Measurements from ENCODE around the gene CLN6. TPM values are rescaled to one million over a fixed set of nuclear protein-coding genes. Genes with fewer than 3 reads are reported as not detected.
A peak's percentile ranks its signal among the peaks of the same experiment; 100 is the strongest.

The CLN6 gene
- total RNA-seq, 1 donor, result 15.2 TPM

GRCh38 chr15:68210409-68210756 is 19.1 kb downstream of the CLN6 start:
- Histone ChIP-seq H3K9me3 (ENCODE audit: low read depth, low read length) (no peaks in the 10 kb centered on the region), H2AFZ (ENCODE audit: low read length) (peak overlapping the region; percentile 54), H3K27ac (ENCODE audit: low read depth, low read length) (no peak overlapping the region), H4K20me1 (ENCODE audit: insufficient read depth, low read length) (peaks cover 14% of the 10 kb centered on the region), H3K27me3 (ENCODE audit: insufficient read depth, low read length) (no peaks in the 10 kb centered on the region), H3K4me1 (ENCODE audit: insufficient read depth, low read length) (no peaks in the 10 kb centered on the region), H3K36me3 (ENCODE audit: insufficient read depth, low read length) (no peaks in the 10 kb centered on the region), H3K4me3 (ENCODE audit: insufficient read depth, low read length) (peak overlapping the region; percentile 46), H3K4me2 (ENCODE audit: insufficient read depth, low read length) (peak overlapping the region; percentile 69), H3K79me2 (ENCODE audit: insufficient read depth, low read length) (peaks cover 22% of the 10 kb centered on the region)
- TF ChIP-seq CTCF (IDR thresholded peaks at IDR 0.05; ENCODE audit: extremely low read depth, low read depth, low read length), result no peak
- DNase-seq (ENCODE audit: insufficient read length, low spot score, missing footprints), result no peak

- no peak for TF ChIP-seq CTCF (IDR thresholded peaks at IDR 0.05; ENCODE audit: extremely low read depth, low read depth, low read length)
- no peak for DNase-seq (ENCODE audit: insufficient read length, low spot score, missing footprints)
- Histone ChIP-seq H2AFZ (ENCODE audit: low read length) (no peak overlapping the region), H4K20me1 (ENCODE audit: insufficient read depth, low read length) (peaks cover 14% of the 10 kb centered on the region), H3K9me3 (ENCODE audit: low read depth, low read length) (no peaks in the 10 kb centered on the region), H3K27ac (ENCODE audit: low read depth, low read length) (no peak overlapping the region), H3K4me1 (ENCODE audit: insufficient read depth, low read length) (no peaks in the 10 kb centered on the region), H3K4me3 (ENCODE audit: insufficient read depth, low read length) (no peak overlapping the region), H3K36me3 (ENCODE audit: insufficient read depth, low read length) (no peaks in the 10 kb centered on the region), H3K79me2 (ENCODE audit: insufficient read depth, low read length) (peaks cover 17% of the 10 kb centered on the region), H3K4me2 (ENCODE audit: insufficient read depth, low read length) (no peak overlapping the region), H3K27me3 (ENCODE audit: insufficient read depth, low read length) (no peaks in the 10 kb centered on the region)
Observed at GRCh38 chr15:68209735-68210408, 19.7 kb downstream of the CLN6 start.

DNA sequence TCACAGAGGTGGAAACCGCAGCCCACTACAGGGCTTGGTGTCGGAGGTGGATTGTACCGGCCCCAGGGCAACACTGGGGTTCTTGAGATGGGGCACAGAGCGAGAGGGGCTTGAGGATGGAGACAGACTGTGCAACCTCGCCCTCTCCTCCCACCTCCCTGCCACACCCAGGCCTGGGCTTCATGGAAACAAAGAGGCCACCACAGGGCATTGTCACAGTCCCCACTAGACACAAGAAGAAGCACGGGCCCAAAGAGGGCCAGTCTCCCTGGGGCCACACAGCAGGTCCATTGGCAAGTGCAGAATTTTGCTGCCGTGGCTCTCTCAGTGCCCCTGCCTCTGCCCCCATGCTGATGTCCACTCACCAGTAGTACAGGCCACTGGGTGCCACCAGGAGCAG is 20.3 kb downstream of the CLN6 start:
- Histone ChIP-seq H2AFZ (ENCODE audit: low read length) (no peak overlapping the region), H3K79me2 (ENCODE audit: insufficient read depth, low read length) (peaks cover 13% of the 10 kb centered on the region), H3K9me3 (ENCODE audit: low read depth, low read length) (no peaks in the 10 kb centered on the region), H3K4me2 (ENCODE audit: insufficient read depth, low read length) (no peak overlapping the region), H3K27ac (ENCODE audit: low read depth, low read length) (no peak overlapping the region), H3K36me3 (ENCODE audit: insufficient read depth, low read length) (no peaks in the 10 kb centered on the region), H3K27me3 (ENCODE audit: insufficient read depth, low read length) (no peaks in the 10 kb centered on the region), H3K4me1 (ENCODE audit: insufficient read depth, low read length) (no peaks in the 10 kb centered on the region), H3K4me3 (ENCODE audit: insufficient read depth, low read length) (no peak overlapping the region), H4K20me1 (ENCODE audit: insufficient read depth, low read length) (peaks cover 14% of the 10 kb centered on the region)
- DNase-seq (ENCODE audit: insufficient read length, low spot score, missing footprints), result no peak
- no peak for TF ChIP-seq CTCF (IDR thresholded peaks at IDR 0.05; ENCODE audit: extremely low read depth, low read depth, low read length)

GRCh38 chr15:68208636-68209240 is 20.8 kb downstream of the CLN6 start:
- H3K4me1 ChIP-seq (ENCODE audit: insufficient read depth, low read length), result no peaks in the 10 kb centered on the region

More at GRCh38 chr15:68208636-68209240, 20.8 kb downstream of the CLN6 start:
- H3K36me3 ChIP-seq (ENCODE audit: insufficient read depth, low read length), result no peaks in the 10 kb centered on the region
- no peak for DNase-seq (ENCODE audit: insufficient read length, low spot score, missing footprints)
- no peak overlapping the region for H3K27ac ChIP-seq (ENCODE audit: low read depth, low read length)
- no peak overlapping the region for H3K4me3 ChIP-seq (ENCODE audit: insufficient read depth, low read length)
- no peak overlapping the region for H3K4me2 ChIP-seq (ENCODE audit: insufficient read depth, low read length)
- peaks cover 14% of the 10 kb centered on the region for H4K20me1 ChIP-seq (ENCODE audit: insufficient read depth, low read length)
- peaks cover 11% of the 10 kb centered on the region for H3K79me2 ChIP-seq (ENCODE audit: insufficient read depth, low read length)
- H3K27me3 ChIP-seq (ENCODE audit: insufficient read depth, low read length), result no peaks in the 10 kb centered on the region
- no peak overlapping the region for H2AFZ ChIP-seq (ENCODE audit: low read length)
- no peaks in the 10 kb centered on the region for H3K9me3 ChIP-seq (ENCODE audit: low read depth, low read length)
- no peak for TF ChIP-seq CTCF (IDR thresholded peaks at IDR 0.05; ENCODE audit: extremely low read depth, low read depth, low read length)
